SK-MEL-5 (cell line): ENCODE data around the gene HERC6. TPM values are rescaled to one million over a fixed set of nuclear protein-coding genes. Genes with fewer than 3 reads are reported as not detected.
"Not testable (repeated sequence)": the region's sequence is repeated elsewhere in the genome, so short reads cannot be mapped to it uniquely, and the experiment has no call there.

Source experiments
- DNase-seq: peaks from one replicate; pipeline ENCODE4 v3.0.0-alpha.2; 2016; ENCODE audit warnings: low read depth, low spot score
- in situ Hi-C: cut with HindIII; loops from 2 replicates; pipeline ENCODE4 v1.10.0; 2016; ENCODE audit warnings: low sequenced_read_pairs, high pct_unique_total_duplicates, low pct_unique_long_range_greater_than_20kb
- total RNA-seq: library from RNA; depleted of rRNA; stranded (reverse); fragments of >200 nt; shearing (Covaris generic); gene quantifications from 2 replicates; pipeline ENCODE4 v1.2.3, GENCODE V29; 2014

Gene HERC6
- total RNA-seq, 1 experiment from 2014 or later = 2.0 TPM

- no peak for DNase-seq
- in situ Hi-C loops = no loop called here
These were observed 10.8 kb upstream of the HERC6 start for GRCh38 chr4:88367826-88368225.

- in situ Hi-C loops = not testable (repeated sequence)
- DNase-seq = peak; percentile 58
These were observed 9.4 kb upstream of the HERC6 start for GRCh38 chr4:88369180-88369812.

- in situ Hi-C loops = no loop called here
- no peak for DNase-seq
These were observed 2.5 kb downstream of the HERC6 start for GRCh38 chr4:88381123-88381522.

GRCh38 chr4:88382621-88383020 lies 4.0 kb downstream of the HERC6 start:
- in situ Hi-C loops = no loop called here
- DNase-seq = no peak

- in situ Hi-C loops = no loop called here
- no peak for DNase-seq
These were observed 11.5 kb downstream of the HERC6 start for GRCh38 chr4:88390128-88390527.

- in situ Hi-C loops = no loop called here
- DNase-seq = no peak
These were observed 13.1 kb downstream of the HERC6 start for GRCh38 chr4:88391703-88392102.

GRCh38 chr4:88396681-88397080 lies 18.0 kb downstream of the HERC6 start:
- in situ Hi-C loops = no loop called here

GRCh38 chr4:88398381-88398780 lies 19.7 kb downstream of the HERC6 start:
- in situ Hi-C loops = no loop called here

More at GRCh38 chr4:88396681-88397080, 18.0 kb downstream of the HERC6 start:
- DNase-seq = no peak

GRCh38 chr4:88409206-88409605 lies 30.6 kb downstream of the HERC6 start:
- in situ Hi-C loops = no loop called here
- DNase-seq = peak; percentile 13

More at GRCh38 chr4:88398381-88398780, 19.7 kb downstream of the HERC6 start:
- DNase-seq = no peak

GRCh38 chr4:88409789-88410188 lies 31.1 kb downstream of the HERC6 start:
- in situ Hi-C loops = no loop called here
- DNase-seq = no peak

- in situ Hi-C loops = no loop called here
- DNase-seq = no peak
These were observed 32.9 kb downstream of the HERC6 start for GRCh38 chr4:88411491-88412096.

- DNase-seq = no peak
- in situ Hi-C loops = no loop called here
These were observed 35.1 kb downstream of the HERC6 start for GRCh38 chr4:88413801-88414200.

- in situ Hi-C loops = no loop called here
These were observed 36.1 kb downstream of the HERC6 start for GRCh38 chr4:88414755-88415154.

GRCh38 chr4:88415982-88416381 lies 37.3 kb downstream of the HERC6 start:
- DNase-seq = no peak
- in situ Hi-C loops = no loop called here

More at GRCh38 chr4:88414755-88415154, 36.1 kb downstream of the HERC6 start:
- no peak for DNase-seq

GRCh38 chr4:88418411-88418810 lies 39.8 kb downstream of the HERC6 start:
- in situ Hi-C loops = no loop called here
- no peak for DNase-seq

- no peak for DNase-seq
- in situ Hi-C loops = no loop called here
These were observed 41.2 kb downstream of the HERC6 start for GRCh38 chr4:88419874-88420273.

- DNase-seq = no peak
- in situ Hi-C loops = no loop called here
These were observed 42.2 kb downstream of the HERC6 start for GRCh38 chr4:88420844-88421243.

GRCh38 chr4:88422403-88422802 lies 43.8 kb downstream of the HERC6 start:
- no peak for DNase-seq
- in situ Hi-C loops = no loop called here

- DNase-seq = no peak
- in situ Hi-C loops = no loop called here
These were observed 50.7 kb downstream of the HERC6 start for GRCh38 chr4:88429401-88429800.
